Stimulated activated CD8-positive, alpha-beta memory T cell treated with anti-CD3 and anti-CD28 coated beads, Interleukin-7, amount 100 ng/mL, for 4 hours (primary cell): ENCODE data around the gene CENPX.

Experiments used
- DNase-seq, 2 donors: peaks; one replicate each; pipeline ENCODE4 v3.0.0-alpha.2; 2020; ENCODE audit warnings: low read depth in 2 of 2

The CENPX gene

GRCh38 chr17:82055023-82055964 lies 32.6 kb upstream of the CENPX start:
- no peak for DNase-seq

- DNase-seq: no peak
Measured at GRCh38 chr17:82054351-82055022, 31.8 kb upstream of the CENPX start.

- no peak for DNase-seq
Measured at GRCh38 chr17:82053556-82054263, 31.0 kb upstream of the CENPX start.

GRCh38 chr17:82053130-82053529 lies 30.5 kb upstream of the CENPX start:
- DNase-seq: no peak

- DNase-seq: no peak
Measured at GRCh38 chr17:82052638-82053059, 30.0 kb upstream of the CENPX start.

- DNase-seq: peak; percentile 53 to 81
Measured at GRCh38 chr17:82051776-82052637, 29.3 kb upstream of the CENPX start, which contains the start of the genes GPS1 and RFNG. TSS of gene GPS1 (plus strand) at chr17:82051898. CDS start at chr17:82051932, 34 bp downstream. TSS of gene RFNG (minus strand) at chr17:82051811. CDS start at chr17:82051766, 45 bp downstream.

- DNase-seq: no peak
Measured at GRCh38 chr17:82050761-82051641, 28.3 kb upstream of the CENPX start.

- no peak for DNase-seq
Measured at GRCh38 chr17:82050152-82050760, 27.6 kb upstream of the CENPX start.

- no peak for DNase-seq
Measured at GRCh38 chr17:82049521-82049971, 26.9 kb upstream of the CENPX start.

GRCh38 chr17:82049106-82049505 lies 26.4 kb upstream of the CENPX start:
- DNase-seq: no peak

GRCh38 chr17:82048571-82048971 lies 25.9 kb upstream of the CENPX start:
- no peak for DNase-seq

- DNase-seq: no peak
Measured at GRCh38 chr17:82047914-82048570, 25.4 kb upstream of the CENPX start.

- no peak for DNase-seq
Measured at GRCh38 chr17:82047379-82047778, 24.7 kb upstream of the CENPX start.

- no peak for DNase-seq
Measured at GRCh38 chr17:82046903-82047302, 24.2 kb upstream of the CENPX start.

GRCh38 chr17:82045936-82046484 lies 23.3 kb upstream of the CENPX start:
- DNase-seq: no peak

GRCh38 chr17:82043507-82043906 lies 20.8 kb upstream of the CENPX start:
- DNase-seq: no peak

GRCh38 chr17:82042649-82043048 lies 20.0 kb upstream of the CENPX start:
- DNase-seq: no peak

GRCh38 chr17:82041144-82041814 lies 18.6 kb upstream of the CENPX start:
- no peak for DNase-seq
